GF-D8 (cell line): Measurements from ENCODE around the gene PALLD.

Experiments used
- DNase-seq: peaks from one replicate; lab custom pipeline; 2025; lab: John Stamatoyannopoulos, UW

The PALLD gene

GRCh38 chr4:168877511-168878491 lies 380.9 kb downstream of the PALLD start:
- DNase-seq: no peak

DNA sequence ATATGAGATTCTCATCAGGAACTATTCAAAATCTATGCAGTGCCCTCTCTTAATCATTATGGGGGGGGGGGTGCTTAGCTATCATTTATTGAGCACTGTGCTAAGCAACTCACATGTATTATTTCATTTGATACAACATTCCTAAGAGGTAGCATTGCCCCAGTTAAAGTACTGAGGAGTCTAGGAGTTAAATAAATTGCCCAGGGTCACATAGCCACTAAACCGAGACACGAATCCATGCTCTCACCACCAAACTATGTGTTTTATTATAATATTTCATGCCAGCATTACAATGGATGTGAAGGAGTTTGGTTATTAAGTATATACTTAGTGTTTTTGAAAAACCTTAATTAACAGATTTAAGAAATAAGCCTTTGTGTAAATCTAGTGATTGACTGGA lies 381.8 kb downstream of the PALLD start:
- no peak for DNase-seq

GRCh38 chr4:168879188-168879587 lies 382.3 kb downstream of the PALLD start:
- DNase-seq: no peak

DNA sequence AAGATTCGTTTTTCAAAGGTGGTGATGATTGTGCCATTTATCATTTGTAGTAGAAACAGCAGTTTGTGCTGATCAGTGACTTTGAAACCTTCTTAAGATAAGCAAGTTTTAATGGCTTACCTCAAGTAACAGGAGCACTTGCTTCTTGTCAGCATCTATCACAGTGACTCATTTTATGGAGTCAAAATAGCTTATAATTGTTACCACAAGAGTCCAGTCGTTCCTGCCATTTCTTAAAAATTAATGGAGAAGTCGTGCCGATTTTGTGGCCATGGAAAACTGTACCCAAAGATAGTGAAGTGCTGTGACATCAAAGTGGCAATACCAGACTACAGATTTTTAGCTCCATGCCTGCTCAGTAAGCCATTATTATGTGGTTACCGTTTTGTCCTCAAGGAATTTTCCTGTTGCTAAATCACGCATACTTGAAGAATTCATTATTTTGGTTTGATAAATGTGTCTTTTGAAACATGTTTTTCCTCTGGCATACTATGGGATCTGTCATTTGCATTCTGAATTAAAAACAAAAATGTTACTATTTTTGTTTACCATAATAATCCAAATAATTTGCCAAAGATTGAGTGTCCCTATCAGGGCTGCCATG lies 383.3 kb downstream of the PALLD start:
- DNase-seq: no peak

DNA sequence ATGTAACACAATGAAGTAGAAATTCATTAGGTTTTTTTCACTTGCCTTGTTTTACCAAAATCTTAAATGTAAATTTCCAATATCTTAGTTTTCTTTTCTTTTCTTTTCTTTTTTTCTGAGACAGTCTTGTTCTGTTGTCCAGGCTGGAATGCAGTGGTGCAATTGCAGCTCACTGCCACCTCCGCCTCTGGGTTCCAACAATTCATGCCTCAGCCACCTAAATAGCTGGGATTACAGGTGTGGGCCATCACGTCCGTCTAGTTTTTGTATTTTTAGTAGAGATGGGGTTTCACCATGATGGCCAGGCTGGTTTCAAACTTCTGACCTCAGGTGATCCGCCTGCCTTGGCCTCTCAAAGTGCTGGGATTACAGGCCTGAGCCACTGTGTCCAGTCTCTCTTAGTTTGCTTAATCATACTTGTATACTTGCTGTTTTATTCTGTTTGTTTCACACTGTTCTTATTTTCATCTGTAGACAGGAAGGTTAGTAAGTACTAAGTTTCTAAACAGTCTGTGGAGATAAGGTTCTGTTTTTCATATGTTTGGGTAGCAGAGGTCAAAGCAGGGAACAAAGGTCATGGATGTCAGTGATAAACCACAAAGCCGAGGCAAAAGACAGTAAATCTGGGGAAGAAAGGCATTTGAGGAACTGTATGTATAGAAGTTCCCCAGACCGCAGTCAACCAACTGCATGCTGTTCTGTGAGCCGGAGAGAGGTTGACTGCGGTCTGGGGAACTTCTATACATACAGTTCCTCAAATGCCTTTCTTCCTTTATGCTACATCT lies 384.2 kb downstream of the PALLD start:
- DNase-seq: peak; percentile 75

GRCh38 chr4:168881781-168882420 lies 385.0 kb downstream of the PALLD start:
- no peak for DNase-seq

DNA sequence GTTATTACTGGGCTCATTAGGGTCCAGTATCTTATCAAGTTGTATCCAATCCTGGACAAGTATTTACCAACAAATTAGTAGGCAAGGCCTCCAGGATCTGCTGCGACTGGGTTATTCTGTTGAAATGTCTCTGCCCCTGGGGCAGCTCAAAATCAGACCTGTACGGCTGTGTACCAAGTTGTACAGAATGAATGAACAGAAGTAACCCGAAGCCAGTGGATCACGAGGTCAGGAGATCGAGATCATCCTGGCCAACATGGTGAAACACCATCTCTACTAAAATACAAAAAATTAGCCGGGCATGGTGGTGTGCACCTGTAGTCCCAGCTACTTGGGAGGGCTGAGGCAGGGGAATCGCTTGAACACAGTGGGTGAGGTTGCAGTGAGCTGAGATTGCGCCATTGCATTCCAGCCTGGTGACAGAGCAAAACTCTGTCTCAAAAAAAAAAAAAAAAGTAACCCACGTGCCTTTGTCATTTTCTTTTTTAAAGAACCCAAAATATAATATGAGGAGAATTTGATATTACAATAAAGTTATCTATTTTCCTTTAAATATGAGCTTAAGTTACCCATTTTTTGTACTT lies 385.9 kb downstream of the PALLD start:
- no peak for DNase-seq

DNA sequence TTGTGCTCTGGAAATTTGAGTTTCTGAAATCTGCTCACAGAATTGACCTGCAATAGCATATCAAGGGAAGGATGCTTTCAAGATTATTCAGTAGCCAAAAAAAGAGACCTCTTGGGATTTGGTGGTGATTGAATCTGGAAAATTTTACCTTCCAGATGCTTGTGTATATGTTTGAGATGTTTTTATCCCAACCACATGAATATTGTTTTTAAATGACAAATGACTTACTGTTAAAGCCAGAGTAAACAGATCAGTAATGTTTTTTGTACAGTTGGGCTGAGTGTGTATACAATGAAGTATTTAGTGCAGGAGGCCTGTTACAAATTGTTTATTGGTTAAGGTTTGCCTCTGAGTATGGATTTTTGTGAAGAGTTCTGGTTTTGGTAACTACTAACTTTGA lies 386.7 kb downstream of the PALLD start:
- no peak for DNase-seq

DNA sequence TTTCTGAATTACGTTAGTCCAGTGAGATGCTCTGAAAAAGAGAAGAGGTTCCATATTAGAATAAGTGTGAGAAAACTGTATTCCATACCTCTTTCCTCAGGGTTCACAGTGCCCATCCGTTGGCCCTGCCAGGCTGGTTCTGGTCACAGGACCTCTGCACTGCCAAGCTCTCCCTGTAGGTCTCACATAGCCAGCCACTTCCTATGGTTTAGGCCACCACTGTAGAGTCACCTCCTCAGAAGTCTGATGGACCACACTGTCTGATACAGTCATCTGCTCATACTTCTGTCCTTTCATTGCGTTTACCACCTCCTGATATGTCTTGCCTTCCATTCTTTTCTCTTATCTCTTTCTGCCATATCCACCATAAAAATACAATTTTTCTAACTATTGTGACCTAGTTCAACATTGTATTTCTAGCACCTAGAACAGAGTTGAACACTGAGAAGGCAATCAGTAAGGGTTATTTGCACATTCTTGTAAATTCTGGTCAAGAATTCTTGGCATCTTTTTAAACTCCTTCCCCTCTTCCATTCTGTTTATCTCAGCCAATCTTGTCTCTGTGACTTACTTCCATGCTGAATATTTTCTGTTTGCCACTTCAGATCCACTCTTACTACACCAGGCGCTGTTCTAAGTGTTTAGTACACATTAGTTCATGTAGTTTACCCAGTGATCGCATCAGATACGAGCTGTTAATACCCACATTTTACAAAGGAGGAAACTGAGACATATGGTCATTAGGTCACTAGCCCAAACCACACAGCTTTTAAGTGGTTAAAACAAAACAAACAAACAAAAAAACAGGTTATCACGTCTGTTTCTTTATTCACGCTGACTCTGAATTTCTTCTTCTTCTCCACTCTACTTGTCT lies 387.6 kb downstream of the PALLD start:
- DNase-seq: no peak

- no peak for DNase-seq
Measured at GRCh38 chr4:168885400-168885799, 388.5 kb downstream of the PALLD start.

GRCh38 chr4:168886351-168886750 lies 389.5 kb downstream of the PALLD start:
- DNase-seq: no peak

DNA sequence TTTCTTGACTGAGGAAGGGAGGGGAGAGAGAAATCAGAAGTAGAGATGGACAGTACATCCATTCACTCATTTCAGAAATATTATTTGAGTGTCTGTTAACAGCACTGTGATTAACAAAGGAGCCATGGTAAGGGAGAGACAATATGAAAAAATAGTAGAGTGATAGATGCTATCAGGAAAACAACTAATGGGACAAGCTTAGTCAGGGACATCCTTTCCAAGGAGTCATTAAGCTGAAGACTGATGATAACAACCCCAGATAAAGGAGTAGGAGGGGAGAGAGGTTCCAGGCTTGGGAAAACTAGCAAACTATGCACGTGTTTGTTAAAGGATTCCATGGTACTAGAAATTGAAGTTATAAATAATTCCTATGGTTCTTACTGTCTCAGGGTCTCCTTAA lies 391.0 kb downstream of the PALLD start:
- no peak for DNase-seq

GRCh38 chr4:168888715-168889215 lies 391.9 kb downstream of the PALLD start:
- DNase-seq: no peak

- no peak for DNase-seq
Measured at GRCh38 chr4:168891086-168891485, 394.2 kb downstream of the PALLD start.

GRCh38 chr4:168891688-168892087 lies 394.8 kb downstream of the PALLD start:
- DNase-seq: no peak

- DNase-seq: no peak
Measured at GRCh38 chr4:168892475-168892874, 395.6 kb downstream of the PALLD start.

GRCh38 chr4:168893205-168893604 lies 396.4 kb downstream of the PALLD start:
- no peak for DNase-seq

- no peak for DNase-seq
Measured at GRCh38 chr4:168893807-168894206, 397.0 kb downstream of the PALLD start.

GRCh38 chr4:168900080-168900479 lies 403.2 kb downstream of the PALLD start:
- no peak for DNase-seq

DNA sequence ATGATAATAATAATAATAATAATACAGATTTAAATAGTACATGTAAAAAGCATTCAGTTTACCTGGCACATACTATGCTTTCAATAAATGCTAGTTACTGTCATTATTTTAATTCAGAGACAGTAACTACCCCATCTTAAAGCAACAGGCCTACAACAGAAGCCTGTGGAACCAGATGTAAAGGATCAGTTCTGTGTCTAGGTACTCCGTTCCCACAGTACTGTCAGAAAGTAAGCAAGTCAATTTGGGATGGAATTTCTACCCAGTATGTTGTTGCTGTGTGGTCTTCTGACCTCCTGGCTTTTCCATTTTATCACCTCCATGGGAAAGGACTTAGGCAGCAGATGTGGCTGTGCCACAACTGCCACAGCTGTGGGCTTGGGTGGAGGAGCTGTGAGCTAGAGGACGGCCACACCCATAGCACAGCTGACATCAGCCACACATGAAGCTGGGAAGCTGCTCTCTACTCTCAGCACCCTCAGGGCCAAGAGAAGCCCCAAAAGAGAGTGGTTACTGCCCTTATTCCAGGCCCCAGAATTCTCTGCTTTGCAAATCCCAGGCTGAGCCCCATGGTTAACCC lies 410.4 kb downstream of the PALLD start:
- DNase-seq: no peak
